Testis (tissue), 2 donors: Measurements from ENCODE around the gene ASB2.

Experiments used
- CTCF ChIP-seq, 3 experiments: fragments of 450-650 bp in 2 of 3; fragments of 200-600 bp in 1 of 3; sonication (generic) in 1 of 3; IDR thresholded peaks; one replicate each; pipeline ENCODE4 v1.5.1; 2016 to 2019; ENCODE audit warnings: antibody characterized with exemption in 3 of 3, mild to moderate bottlenecking in 2 of 3, moderate library complexity in 1 of 3
- POLR2A ChIP-seq: fragments of 450-650 bp; IDR thresholded peaks from one replicate; pipeline ENCODE4 v1.6.1; 2017; ENCODE audit warnings: antibody characterized with exemption, mild to moderate bottlenecking, moderate library complexity

DNA sequence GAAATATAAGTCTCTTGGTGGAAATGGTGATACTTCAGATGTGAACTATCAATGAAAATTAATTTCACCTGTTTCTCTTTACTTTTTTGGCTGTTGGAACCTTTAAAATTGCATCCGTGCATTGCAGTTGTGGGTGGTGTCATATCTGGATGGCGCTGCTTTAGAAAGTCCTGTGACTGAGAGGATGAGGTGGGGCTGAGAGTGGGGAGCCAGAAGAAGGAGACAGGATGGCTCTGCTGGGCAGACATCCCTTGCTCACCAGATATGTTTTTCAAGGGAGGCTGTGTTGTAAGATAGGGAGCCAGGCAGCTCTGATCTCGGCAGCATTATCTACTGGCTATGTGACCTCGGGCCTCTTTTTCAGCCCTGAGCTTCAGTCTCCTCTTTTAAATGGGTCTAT, 12.7 kb downstream of the ASB2 start:
- TF ChIP-seq POLR2A (no peak), CTCF (IDR thresholded peaks at IDR 0.05) (no peak)
